Measurements from ENCODE around the gene STAT5B. TPM values are rescaled to one million over a fixed set of nuclear protein-coding genes. Genes with fewer than 3 reads are reported as not detected.

STAT5B gene
- total and polyA plus RNA-seq, 2 of the 8 experiments (the other 6 are each of a cell fraction or from before 2014, with no cell fraction given), result 35.3 to 52.6 TPM

DNA sequence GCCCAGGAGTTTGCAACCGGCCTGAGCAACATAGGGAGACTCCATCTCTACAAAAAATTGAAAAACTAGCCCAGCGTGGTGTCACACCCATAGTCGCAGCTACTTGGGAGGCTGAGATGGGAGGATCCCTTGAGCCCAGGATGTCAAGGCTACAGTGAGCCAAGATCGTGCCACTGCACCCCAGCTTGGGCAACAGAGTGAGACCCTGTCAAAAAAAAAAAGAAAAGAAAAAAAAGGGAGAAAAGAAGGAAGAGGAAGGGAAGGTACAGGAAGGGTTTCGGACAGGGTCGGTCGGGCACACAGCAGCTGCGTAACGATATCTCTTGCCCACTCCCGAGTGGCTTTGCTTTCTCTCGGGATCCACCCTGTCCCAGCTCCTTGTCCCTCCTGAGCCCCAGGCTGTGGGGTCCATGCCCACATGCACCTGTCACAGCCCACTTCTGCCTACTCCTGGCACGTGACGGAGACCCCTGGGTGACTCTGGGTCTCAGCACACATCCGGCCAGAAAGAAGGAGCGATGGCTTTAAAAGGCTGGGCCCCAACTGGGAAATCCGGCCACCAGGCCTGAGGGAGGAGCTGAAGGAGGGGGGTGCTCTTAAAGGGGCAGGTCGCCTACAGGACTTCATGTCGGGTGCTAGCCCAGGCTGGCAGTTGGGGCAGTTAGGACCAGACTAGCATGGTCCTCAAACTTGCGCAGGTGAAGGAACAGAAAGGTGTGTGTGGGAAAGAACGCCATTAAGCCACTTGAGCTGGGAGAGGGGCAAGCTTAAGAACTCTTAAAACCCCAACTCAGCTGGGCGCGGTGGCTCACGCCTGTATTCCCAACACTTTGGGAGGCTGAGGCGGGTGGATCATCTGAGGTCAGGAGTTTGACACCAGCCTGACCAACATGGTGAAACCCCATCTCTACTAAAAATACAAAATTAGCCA lies 82.0 kb downstream of the STAT5B start, which contains the start of gene GHDC (continued):
- TF ChIP-seq, protein P1, sequence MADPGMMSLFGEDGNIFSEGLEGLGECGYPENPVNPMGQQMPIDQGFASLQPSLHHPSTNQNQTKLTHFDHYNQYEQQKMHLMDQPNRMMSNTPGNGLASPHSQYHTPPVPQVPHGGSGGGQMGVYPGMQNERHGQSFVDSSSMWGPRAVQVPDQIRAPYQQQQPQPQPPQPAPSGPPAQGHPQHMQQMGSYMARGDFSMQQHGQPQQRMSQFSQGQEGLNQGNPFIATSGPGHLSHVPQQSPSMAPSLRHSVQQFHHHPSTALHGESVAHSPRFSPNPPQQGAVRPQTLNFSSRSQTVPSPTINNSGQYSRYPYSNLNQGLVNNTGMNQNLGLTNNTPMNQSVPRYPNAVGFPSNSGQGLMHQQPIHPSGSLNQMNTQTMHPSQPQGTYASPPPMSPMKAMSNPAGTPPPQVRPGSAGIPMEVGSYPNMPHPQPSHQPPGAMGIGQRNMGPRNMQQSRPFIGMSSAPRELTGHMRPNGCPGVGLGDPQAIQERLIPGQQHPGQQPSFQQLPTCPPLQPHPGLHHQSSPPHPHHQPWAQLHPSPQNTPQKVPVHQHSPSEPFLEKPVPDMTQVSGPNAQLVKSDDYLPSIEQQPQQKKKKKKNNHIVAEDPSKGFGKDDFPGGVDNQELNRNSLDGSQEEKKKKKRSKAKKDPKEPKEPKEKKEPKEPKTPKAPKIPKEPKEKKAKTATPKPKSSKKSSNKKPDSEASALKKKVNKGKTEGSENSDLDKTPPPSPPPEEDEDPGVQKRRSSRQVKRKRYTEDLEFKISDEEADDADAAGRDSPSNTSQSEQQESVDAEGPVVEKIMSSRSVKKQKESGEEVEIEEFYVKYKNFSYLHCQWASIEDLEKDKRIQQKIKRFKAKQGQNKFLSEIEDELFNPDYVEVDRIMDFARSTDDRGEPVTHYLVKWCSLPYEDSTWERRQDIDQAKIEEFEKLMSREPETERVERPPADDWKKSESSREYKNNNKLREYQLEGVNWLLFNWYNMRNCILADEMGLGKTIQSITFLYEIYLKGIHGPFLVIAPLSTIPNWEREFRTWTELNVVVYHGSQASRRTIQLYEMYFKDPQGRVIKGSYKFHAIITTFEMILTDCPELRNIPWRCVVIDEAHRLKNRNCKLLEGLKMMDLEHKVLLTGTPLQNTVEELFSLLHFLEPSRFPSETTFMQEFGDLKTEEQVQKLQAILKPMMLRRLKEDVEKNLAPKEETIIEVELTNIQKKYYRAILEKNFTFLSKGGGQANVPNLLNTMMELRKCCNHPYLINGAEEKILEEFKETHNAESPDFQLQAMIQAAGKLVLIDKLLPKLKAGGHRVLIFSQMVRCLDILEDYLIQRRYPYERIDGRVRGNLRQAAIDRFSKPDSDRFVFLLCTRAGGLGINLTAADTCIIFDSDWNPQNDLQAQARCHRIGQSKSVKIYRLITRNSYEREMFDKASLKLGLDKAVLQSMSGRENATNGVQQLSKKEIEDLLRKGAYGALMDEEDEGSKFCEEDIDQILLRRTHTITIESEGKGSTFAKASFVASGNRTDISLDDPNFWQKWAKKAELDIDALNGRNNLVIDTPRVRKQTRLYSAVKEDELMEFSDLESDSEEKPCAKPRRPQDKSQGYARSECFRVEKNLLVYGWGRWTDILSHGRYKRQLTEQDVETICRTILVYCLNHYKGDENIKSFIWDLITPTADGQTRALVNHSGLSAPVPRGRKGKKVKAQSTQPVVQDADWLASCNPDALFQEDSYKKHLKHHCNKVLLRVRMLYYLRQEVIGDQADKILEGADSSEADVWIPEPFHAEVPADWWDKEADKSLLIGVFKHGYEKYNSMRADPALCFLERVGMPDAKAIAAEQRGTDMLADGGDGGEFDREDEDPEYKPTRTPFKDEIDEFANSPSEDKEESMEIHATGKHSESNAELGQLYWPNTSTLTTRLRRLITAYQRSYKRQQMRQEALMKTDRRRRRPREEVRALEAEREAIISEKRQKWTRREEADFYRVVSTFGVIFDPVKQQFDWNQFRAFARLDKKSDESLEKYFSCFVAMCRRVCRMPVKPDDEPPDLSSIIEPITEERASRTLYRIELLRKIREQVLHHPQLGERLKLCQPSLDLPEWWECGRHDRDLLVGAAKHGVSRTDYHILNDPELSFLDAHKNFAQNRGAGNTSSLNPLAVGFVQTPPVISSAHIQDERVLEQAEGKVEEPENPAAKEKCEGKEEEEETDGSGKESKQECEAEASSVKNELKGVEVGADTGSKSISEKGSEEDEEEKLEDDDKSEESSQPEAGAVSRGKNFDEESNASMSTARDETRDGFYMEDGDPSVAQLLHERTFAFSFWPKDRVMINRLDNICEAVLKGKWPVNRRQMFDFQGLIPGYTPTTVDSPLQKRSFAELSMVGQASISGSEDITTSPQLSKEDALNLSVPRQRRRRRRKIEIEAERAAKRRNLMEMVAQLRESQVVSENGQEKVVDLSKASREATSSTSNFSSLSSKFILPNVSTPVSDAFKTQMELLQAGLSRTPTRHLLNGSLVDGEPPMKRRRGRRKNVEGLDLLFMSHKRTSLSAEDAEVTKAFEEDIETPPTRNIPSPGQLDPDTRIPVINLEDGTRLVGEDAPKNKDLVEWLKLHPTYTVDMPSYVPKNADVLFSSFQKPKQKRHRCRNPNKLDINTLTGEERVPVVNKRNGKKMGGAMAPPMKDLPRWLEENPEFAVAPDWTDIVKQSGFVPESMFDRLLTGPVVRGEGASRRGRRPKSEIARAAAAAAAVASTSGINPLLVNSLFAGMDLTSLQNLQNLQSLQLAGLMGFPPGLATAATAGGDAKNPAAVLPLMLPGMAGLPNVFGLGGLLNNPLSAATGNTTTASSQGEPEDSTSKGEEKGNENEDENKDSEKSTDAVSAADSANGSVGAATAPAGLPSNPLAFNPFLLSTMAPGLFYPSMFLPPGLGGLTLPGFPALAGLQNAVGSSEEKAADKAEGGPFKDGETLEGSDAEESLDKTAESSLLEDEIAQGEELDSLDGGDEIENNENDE (IDR thresholded peaks at IDR 0.05; ENCODE audit: insufficient replicate concordance, low read length), result no peak
- TF ChIP-seq TBP (IDR thresholded peaks at IDR 0.05; ENCODE audit: low read depth, low read length), result 0 out of 2 replicates have a peak, but pooled peaks have one; percentile 35
- 0 out of 2 replicates have a peak, but pooled peaks have one; percentile 40 for TF ChIP-seq TAF1 (IDR thresholded peaks at IDR 0.05; ENCODE audit: low read depth, low read length)
- no peak for TF ChIP-seq SRF (IDR thresholded peaks at IDR 0.05; ENCODE audit: low read depth, low read length)
- TF ChIP-seq, protein P2, sequence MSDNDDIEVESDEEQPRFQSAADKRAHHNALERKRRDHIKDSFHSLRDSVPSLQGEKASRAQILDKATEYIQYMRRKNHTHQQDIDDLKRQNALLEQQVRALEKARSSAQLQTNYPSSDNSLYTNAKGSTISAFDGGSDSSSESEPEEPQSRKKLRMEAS (IDR thresholded peaks at IDR 0.05), result peak; percentile 75
- TF ChIP-seq, protein P3, sequence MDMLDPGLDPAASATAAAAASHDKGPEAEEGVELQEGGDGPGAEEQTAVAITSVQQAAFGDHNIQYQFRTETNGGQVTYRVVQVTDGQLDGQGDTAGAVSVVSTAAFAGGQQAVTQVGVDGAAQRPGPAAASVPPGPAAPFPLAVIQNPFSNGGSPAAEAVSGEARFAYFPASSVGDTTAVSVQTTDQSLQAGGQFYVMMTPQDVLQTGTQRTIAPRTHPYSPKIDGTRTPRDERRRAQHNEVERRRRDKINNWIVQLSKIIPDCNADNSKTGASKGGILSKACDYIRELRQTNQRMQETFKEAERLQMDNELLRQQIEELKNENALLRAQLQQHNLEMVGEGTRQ (IDR thresholded peaks at IDR 0.05; ENCODE audit: low read length), result peak; percentile 61
- peak; percentile 42; the same call in 1 of the 2 replicates for TF ChIP-seq KDM1A (IDR thresholded peaks at IDR 0.05; ENCODE audit: borderline replicate concordance, low read length)

All from H1 (cell line).